Stimulated activated CD8-positive, alpha-beta memory T cell treated with anti-CD3 and anti-CD28 coated beads, Interleukin-2, amount 100 ng/mL, for 1 hour (primary cell): ENCODE data around the gene F8A1.
"Not testable (repeated sequence)": the region's sequence is repeated elsewhere in the genome, so short reads cannot be mapped to it uniquely, and the experiment has no call there.

ENCODE experiments used
- DNase-seq, 2 donors: peaks; one replicate each; pipeline ENCODE4 v3.0.0-alpha.2; 2020; ENCODE audit warnings: low read depth in 2 of 2

F8A1 gene

DNA sequence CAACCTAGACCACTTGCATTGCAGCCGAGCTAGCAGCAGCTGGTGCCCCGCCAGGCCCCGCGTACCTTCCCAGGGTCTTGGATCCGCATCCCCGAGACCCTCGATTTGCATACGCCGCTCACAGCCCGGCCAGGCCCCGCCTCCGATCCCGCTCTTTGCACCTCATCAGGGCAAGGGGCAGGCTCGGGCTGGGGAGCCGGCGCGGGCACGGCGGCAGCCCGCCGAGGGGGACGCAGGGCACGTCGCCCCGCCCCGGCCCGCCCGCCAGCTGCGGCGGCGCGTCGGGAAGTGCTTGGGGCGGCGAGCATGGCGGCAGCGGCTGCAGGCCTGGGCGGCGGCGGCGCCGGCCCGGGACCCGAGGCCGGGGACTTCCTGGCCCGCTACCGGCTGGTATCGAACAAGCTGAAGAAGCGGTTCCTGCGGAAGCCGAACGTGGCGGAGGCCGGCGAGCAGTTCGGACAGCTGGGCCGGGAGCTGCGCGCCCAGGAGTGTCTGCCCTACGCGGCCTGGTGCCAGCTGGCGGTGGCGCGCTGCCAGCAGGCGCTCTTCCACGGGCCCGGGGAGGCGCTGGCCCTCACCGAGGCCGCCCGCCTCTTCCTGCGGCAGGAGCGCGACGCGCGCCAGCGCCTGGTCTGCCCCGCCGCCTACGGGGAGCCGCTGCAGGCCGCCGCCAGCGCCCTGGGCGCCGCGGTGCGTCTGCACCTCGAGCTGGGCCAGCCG lies at the start of gene F8A1:
TSS of gene F8A1 (plus strand) at position 287 of the 720 bp plus-strand sequence. CDS start at position 307, 20 bp downstream.
- not testable (repeated sequence) for DNase-seq

DNA sequence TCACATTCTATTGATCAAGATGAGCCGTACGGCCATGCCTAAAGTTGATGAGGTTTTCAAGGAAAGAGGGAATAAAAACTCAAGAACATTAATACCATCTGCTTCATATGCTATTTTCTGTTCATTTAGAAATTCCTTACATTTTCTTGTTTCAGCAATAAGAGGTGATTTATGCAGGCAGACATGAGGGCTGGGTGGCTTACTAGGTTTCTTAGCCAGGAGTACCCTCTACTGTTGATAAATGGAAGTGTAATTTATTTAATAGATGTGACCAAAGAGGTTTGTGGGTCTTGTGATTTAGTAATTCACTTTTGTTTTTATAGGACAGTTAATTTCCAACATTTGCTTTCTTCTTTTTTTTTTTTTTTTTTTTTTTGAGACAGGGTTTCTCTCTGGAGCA lies 45.3 kb upstream of the F8A1 start:
- DNase-seq = no peak

DNA sequence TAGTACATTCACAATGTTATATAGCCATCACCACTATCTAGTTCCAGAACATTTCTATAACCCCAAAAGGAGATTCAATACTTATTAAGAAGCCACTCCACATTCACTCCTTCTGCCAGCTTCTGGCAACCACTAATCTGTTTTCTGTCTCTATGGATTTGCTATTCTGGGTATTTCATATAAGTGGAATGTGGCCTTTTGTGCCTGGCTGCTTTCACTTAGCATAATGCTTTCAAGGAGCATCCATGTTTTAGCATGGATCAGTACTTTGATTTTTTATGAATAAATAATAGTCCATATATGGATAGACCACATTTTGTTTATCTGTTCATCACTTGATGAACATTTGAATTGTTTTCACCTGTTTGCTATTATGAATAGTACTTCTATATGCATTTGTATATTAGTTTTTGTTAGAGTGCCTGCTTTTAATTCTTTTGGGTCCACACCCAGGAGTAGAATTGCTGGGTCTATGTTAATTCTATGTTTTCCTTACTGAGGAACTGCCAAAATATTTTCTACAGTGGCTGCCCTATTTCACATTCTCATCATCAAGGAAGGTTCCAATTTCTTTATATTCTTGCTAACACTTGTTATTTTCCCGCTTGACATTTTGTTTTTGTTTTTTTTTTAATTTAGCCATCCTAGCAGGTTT lies 35.1 kb upstream of the F8A1 start:
- no peak for DNase-seq

DNA sequence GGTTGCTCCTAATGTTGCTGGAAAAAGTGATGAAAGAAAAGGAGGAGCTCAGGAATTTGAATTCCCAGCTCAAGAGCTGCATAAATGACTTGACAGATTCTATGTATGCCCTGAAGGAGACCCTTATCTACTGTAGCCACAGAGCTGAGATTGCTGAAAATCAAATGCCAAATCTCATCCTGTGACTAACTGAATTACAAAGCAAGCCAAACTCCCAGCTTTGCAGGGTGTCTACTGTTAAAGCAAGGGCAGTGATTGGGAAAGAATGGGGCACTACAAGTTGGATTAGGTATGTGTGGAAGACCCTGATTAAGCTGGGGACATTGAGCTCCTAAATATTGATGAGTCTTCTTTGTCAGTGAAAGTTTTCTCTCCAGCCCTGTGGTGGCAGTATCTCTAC lies 30.9 kb upstream of the F8A1 start:
- DNase-seq = no peak

DNA sequence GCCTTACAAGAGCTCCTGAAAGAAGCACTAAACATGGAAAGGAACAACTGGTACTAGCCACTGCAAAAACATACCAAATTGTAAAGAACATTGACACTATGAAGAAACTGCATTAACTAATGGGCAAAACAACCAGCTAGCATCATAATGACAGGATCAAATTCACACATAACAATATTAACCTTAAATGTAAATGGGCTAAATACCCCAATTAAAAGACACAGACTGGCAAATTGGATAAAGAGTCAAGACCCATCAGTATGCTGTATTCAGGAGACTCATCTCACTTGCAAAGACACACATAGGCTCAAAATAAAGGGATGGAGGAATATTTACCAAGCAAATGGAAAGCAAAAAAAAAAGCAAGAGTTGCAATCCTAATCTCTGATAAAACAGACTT lies 17.6 kb upstream of the F8A1 start:
- not testable (repeated sequence) for DNase-seq

DNA sequence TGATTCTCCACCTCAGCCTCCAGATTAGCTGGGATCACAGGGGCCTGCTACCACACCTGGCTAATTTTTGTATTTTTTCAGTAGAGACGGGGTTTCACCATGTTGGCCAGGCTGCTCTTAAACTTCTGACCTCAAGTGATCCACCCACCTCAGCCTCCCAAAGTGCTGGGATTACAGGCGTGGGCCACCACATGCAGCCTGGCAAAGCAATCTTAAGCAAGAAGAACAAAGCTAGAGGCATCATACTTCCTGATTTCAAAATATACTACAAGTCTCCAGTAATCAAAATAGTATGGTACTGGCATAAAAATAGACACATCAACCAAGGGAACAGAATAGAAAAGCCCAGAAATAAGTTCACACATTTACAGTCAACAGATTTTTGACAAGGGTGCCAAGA lies 12.8 kb upstream of the F8A1 start:
- DNase-seq = no peak

DNA sequence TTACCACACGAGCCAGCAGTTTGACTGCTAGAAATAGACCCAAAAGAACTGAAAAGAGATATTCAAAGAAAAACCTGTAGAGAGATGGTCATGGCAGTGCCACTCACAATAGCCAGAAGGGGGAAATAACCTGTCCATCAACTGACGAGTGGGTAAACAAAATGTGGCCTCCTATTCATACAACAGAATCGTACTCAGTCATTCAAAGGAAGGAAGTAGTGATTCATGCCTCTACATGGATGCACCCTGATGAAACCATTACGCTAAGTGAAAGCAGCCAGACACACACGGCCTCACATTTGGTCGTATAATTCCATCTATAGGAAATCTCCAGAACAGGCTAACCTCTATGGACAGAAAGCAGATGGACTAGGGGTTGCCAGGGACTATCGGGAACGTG lies 2.1 kb upstream of the F8A1 start:
- DNase-seq = not testable (repeated sequence)

DNA sequence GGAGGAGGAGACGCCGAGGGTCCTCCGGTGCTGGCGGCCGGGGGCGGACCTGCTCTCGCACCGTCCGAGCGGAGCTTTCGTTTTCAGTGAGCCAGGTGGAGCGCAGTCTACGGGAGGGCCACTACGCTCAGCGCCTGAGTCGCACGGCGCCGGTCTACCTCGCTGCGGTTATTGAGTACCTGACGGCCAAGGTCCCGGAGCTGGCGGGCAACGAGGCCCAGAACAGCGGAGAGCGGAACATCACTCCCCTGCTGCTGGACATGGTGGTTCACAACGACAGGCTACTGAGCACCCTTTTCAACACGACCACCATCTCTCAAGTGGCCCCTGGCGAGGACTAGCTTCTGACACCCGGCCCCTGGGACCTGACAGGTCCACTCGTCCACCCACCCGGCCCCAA lies 1.1 kb upstream of the F8A1 start:
- not testable (repeated sequence) for DNase-seq

DNA sequence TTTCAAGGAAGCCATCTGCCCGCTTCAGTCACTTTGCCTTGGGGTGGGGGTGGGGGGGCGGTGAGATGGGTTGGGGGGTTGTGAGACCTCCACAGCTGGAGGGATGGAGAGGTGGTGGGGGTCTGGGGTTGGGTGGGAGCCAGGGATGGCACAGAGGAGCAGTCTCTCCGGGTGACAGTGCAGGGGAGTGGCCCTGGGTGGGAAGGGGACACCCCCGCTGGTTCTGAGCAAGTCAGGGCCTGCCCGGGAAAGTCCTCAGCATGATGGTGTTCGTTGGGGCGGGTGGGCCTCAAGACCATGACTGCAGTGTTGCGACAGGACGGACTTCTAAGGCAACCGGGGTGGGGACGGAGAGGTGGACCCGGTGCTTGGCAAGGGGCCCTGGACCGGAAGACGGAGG lies 606 bp upstream of the F8A1 start:
- DNase-seq = not testable (repeated sequence)

DNA sequence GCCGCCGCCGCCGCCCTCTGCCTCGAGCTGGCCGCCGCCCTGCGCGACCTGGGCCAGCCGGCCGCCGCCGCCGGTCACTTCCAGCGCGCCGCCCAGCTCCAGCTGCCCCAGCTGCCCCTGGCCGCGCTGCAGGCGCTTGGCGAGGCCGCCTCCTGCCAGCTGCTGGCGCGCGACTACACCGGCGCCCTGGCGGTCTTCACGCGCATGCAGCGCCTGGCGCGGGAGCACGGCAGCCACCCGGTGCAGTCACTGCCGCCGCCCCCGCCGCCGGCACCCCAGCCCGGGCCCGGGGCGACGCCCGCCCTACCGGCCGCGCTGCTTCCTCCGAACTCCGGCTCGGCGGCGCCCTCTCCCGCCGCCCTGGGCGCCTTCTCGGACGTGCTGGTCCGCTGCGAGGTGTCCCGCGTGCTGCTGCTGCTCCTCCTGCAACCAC lies 650 bp downstream of the F8A1 start:
- DNase-seq = not testable (repeated sequence)

DNA sequence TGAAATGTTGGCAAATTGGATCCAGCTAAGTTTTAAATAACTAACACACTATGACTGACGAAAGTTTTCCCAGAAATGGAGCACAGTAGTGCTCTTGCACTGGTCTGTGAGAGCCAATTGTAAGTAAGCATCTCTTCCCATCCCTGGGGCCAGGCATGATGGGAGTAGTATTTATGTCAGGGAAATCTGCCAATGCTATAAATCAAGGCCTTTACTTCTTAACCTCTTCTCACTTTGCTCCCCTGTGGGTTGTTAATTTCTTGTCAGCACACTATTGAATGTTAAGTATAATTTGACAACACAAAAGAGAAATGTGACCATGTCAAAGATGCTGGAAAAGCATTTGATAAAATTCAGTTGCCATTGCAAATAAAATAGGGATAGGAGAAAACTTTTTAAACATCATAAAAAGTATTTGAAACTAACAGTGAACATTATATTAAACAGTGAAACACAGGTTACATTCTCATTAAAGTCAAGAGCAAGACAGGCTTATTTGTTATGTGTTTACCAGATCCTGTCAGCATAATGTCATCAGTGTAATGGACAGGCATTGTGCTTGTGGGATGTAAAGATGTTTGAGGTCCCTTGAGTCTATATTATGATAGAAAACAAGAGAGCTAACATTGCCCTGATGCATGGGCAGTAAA lies 5.0 kb downstream of the F8A1 start:
- DNase-seq = no peak

DNA sequence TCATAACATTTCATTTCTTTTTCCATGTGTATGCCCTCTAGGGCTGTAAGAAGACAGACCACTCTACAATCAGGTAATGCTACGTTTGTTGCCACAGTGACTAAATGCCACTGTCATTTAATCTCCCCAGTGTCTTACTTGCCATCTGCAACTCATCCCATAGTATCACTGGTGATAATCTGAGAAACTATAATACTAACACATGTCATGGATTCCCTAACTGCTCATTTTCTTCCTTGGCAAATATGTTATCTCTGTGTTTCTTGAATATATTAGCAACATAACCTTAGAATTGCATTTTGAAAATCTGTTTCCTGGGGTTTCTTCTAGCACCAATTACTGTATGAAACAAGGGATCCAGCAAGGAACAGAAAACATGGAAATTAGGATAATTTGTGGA lies 6.1 kb downstream of the F8A1 start:
- no peak for DNase-seq

DNA sequence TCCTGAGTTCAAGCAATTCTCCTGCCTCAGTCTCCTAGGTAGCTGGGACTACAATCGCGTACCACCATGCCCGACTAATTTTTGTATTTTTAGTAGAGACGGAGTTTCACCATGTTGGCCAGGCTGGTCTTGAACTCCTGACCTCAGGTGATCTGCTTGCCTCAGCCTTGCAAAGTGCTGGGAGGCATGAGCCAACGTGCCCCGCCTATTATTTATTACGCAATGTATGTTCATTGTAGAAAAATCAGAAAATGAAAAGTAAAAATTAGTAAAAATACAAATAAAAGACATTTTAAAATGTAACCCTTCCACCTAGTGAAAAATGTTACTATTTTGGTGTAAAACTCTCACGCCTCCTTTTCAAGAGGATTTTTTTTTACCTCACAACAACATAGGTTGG lies 14.2 kb downstream of the F8A1 start:
- DNase-seq = no peak

DNA sequence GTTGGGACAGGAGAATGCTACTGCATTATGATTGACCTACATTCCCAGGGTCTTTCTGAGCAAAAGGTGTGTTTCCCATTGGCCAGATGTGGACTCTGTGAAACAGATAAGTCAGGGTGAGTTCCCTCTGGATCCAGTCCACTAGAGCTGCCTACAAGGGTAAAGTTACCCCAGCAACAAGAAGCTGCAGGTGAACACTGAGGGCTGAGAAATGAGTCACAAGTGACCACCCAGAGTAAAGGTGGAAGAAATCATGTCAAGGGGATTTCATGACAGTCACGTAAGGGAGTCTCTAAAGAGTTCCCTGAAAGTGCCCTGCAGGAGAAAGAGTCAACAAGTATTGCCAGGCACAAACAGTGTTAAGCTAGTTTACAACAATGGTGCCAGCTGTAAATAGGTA lies 16.3 kb downstream of the F8A1 start:
- DNase-seq = no peak

DNA sequence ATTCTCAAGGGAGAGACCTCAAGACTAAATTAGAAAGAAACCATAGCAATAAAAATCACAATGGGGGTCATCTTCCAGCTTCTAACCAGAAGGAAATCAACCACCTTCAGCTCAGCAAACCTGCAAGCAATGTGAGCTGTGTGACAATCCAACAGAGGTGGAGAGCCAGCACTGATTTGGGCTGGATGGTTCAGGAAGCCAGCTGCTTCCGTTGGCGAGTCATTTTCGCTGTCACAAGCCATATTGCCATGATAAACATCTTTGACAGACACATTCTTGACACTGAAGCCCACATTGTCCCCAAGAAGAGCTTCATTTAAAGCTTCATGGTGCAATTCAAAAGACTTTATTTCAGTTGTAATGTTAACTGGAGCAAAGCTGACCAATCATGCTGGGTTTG lies 22.7 kb downstream of the F8A1 start:
- DNase-seq = no peak

DNA sequence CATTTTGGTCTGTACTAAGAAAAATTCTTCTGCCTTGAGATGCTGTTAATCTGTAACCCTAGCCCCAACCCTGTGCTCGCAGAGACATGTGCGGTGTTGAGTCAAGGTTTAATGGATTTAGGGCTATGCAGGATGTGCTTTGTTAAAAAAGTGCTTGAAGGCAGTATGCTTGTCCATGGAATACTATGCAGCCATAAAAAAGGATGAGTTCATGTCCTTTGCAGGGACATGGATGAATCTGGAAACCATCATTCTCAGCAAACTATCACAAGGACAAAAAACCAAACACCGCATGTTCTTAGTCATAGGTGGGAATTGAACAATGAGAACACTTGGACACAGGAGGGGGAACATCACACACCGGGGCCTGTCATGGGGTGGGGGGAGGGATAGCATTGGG lies 23.9 kb downstream of the F8A1 start:
- DNase-seq = not testable (repeated sequence)

DNA sequence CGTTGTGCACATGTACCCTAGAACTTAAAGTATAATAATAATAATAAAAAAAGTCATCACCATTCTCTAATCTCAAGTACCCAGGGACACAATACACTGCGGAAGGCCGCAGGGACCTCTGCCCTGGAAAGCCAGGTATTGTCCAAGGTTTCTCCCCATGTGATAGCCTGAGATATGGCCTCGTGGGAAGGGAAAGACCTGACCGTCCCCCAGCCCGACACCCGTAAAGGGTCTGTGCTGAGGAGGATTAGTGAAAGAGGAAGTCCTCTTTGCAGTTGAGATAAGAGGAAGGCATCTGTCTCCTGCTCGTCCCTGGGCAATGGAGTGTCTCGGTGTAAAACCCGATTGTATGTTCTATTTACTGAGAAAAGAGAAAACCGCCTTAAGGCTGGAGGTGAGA lies 24.4 kb downstream of the F8A1 start:
- DNase-seq = not testable (repeated sequence)

DNA sequence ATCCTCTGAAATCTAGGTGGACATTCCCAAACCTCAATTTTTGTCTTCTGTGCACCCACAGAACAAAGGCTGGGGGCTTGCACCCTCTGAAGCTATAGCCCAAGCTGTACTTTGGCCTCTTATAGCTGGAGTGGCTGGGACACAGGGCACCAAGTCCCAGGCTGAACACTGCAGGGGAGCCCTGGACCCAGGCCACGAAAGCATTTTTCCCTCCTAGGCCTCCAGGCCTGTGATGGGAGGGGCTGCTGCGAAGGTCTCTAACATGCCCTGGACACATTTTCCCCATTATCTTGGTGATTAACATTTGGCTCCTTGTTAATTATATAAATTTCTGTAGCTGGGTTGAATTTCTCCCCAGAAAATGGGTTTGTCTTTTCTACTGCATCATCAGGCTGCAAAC lies 27.9 kb downstream of the F8A1 start:
- DNase-seq = no peak

DNA sequence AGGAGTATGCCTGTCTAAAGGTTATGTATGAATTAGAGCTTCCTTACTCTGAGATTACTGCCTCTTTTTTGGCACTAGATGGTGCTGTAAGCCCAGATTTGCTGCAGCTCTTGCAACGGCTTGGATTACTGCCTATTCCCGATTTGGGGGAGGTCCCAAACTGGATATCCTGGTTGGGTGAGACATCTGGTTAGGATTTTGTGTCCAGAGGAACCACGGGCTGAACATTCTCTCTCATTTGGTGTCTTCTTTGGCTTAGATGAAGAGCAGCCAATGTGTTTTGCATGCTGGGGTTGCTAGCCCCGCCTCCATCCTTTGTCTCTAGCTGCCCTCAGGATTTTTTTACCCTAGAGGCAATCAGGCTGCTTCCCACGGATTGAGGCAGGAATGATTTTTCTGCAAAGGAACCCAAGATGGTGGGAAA lies 31.9 kb downstream of the F8A1 start:
- DNase-seq = no peak

DNA sequence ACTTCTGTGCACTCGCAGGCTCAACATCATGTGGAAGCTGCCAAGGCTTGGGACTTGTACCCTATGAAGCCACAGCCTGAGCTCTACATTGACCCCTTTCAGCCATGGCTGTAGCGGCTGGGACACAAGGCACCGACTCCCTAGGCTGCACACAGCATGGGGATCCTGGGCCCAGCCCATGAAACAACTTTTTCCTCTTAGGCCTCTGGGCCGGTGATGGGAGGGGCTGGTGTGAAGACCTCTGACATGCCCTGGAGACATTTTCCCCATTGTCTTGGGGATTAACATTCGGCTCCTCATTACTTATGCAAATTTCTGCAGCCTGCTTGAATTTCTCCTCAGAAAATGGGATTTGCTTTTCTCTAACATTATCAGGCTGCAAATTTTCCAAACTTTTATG lies 38.6 kb downstream of the F8A1 start:
- not testable (repeated sequence) for DNase-seq
